ENCODE measurements around the gene OTOR.

DNA sequence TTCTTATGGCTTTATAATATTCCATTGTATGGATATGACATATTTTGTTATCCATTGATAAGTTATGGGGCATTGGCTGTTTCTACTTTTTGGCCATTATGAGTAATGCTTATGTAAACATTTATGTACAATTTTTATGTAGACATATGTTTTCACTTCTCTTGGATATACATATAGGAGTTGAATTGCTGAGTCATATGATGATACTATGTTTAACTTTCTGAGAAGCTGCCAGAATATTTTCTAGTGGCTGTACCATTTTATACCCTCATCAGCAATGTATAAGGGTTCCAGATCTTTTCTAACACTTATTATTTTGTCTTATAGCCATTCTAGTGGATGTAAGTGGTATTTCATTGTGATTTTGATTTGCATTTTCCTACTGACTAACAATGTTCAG, 23.1 kb downstream of the OTOR start:
- TF ChIP-seq, protein P1, sequence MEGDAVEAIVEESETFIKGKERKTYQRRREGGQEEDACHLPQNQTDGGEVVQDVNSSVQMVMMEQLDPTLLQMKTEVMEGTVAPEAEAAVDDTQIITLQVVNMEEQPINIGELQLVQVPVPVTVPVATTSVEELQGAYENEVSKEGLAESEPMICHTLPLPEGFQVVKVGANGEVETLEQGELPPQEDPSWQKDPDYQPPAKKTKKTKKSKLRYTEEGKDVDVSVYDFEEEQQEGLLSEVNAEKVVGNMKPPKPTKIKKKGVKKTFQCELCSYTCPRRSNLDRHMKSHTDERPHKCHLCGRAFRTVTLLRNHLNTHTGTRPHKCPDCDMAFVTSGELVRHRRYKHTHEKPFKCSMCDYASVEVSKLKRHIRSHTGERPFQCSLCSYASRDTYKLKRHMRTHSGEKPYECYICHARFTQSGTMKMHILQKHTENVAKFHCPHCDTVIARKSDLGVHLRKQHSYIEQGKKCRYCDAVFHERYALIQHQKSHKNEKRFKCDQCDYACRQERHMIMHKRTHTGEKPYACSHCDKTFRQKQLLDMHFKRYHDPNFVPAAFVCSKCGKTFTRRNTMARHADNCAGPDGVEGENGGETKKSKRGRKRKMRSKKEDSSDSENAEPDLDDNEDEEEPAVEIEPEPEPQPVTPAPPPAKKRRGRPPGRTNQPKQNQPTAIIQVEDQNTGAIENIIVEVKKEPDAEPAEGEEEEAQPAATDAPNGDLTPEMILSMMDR (conservative IDR thresholded peaks at IDR 0.05 in 1 of 2, IDR thresholded peaks at IDR 0.05 in 1 of 2; ENCODE audit: extremely low read depth in 1 of 2, insufficient read depth in 1 of 2, low read depth in 1 of 2, low read length in 2 of 2): no peak
- no peak for TF ChIP-seq EZH2 (IDR thresholded peaks at IDR 0.05; ENCODE audit: borderline replicate concordance, low read length)
